H9 (cell line): ENCODE data around the gene MPV17L2. TPM values are rescaled to one million over a fixed set of nuclear protein-coding genes. Genes with fewer than 3 reads are reported as not detected.

Experiments
- DNase-seq: peaks from one replicate; pipeline ENCODE4 v3.0.0-alpha.2; 2017
- H2AFZ ChIP-seq: one replicate; pipeline ENCODE4 v1.6.1; 2013; ENCODE audit warnings: mild to moderate bottlenecking, low read length, control low read depth, moderate library complexity
- H2AK5ac ChIP-seq: 2 replicates; pipeline ENCODE4 v1.6.1; 2013; ENCODE audit warnings: low read length, control low read depth, mixed read lengths; ENCODE audit not compliant: insufficient read length
- H2BK120ac ChIP-seq: one replicate; pipeline ENCODE4 v1.6.1; 2013; ENCODE audit warnings: low read depth, mild to moderate bottlenecking, low read length, control low read depth, inconsistent platforms; ENCODE audit not compliant: poor library complexity, severe bottlenecking
- H2BK12ac ChIP-seq: 2 replicates; pipeline ENCODE4 v1.6.1; 2013; ENCODE audit warnings: low read length, control low read depth, mixed read lengths, low read depth; ENCODE audit not compliant: insufficient read length
- H2BK15ac ChIP-seq: 2 replicates; pipeline ENCODE4 v1.6.1; 2013; ENCODE audit warnings: low read depth, low read length, control low read depth
- H2BK20ac ChIP-seq: one replicate; pipeline ENCODE4 v1.6.1; 2013; ENCODE audit warnings: low read depth, mild to moderate bottlenecking, low read length, control low read depth, inconsistent platforms; ENCODE audit not compliant: poor library complexity, severe bottlenecking
- H2BK5ac ChIP-seq: 2 replicates; pipeline ENCODE4 v1.6.1; 2013; ENCODE audit warnings: low read length, control low read depth, mixed read lengths; ENCODE audit not compliant: insufficient read length
- H3K14ac ChIP-seq: 2 replicates; pipeline ENCODE4 v1.6.1; 2013; ENCODE audit warnings: low read length, control low read depth; ENCODE audit not compliant: insufficient read depth
- H3K18ac ChIP-seq: 2 replicates; pipeline ENCODE4 v1.6.1; 2013; ENCODE audit warnings: low read depth, mild to moderate bottlenecking, mixed read lengths, low read length, control low read depth; ENCODE audit not compliant: insufficient read length
- H3K23ac ChIP-seq: 2 replicates; pipeline ENCODE4 v1.6.1; 2013; ENCODE audit warnings: low read length, control low read depth, mixed read lengths, low read depth; ENCODE audit not compliant: insufficient read length
- H3K23me2 ChIP-seq: 2 replicates; pipeline ENCODE4 v1.6.1; 2013; ENCODE audit warnings: low read depth, mild to moderate bottlenecking, mixed read lengths, low read length, control low read depth; ENCODE audit not compliant: insufficient read length, poor library complexity, severe bottlenecking
- H3K27ac ChIP-seq: 2 replicates; pipeline ENCODE4 v1.5.1; 2013; ENCODE audit warnings: low read length, control low read depth, mixed read lengths, low read depth; ENCODE audit not compliant: insufficient read length
- H3K27me3 ChIP-seq: 2 replicates; pipeline ENCODE4 v1.6.1; 2013; ENCODE audit warnings: low read length, control low read depth, inconsistent platforms; ENCODE audit not compliant: insufficient read depth
- H3K4ac ChIP-seq: 2 replicates; pipeline ENCODE4 v1.6.1; 2013; ENCODE audit warnings: low read depth, mild to moderate bottlenecking, control low read depth, inconsistent platforms, low read length, moderate library complexity
- H3K4me1 ChIP-seq: 2 replicates; pipeline ENCODE4 v1.6.1; 2013; ENCODE audit warnings: low read length, control low read depth, inconsistent platforms; ENCODE audit not compliant: insufficient read depth
- H3K4me2 ChIP-seq: 2 replicates; pipeline ENCODE4 v1.6.1; 2013; ENCODE audit warnings: low read length, control low read depth, mixed read lengths; ENCODE audit not compliant: insufficient read length, insufficient read depth
- H3K56ac ChIP-seq: 2 replicates; pipeline ENCODE4 v1.6.1; 2013; ENCODE audit warnings: low read depth, mild to moderate bottlenecking, mixed read lengths, low read length, control low read depth; ENCODE audit not compliant: insufficient read length
- H3K79me1 ChIP-seq: 2 replicates; pipeline ENCODE4 v1.6.1; 2013; ENCODE audit warnings: low read depth, mild to moderate bottlenecking, moderate library complexity, low read length, control low read depth, inconsistent platforms; ENCODE audit not compliant: insufficient read depth, poor library complexity, severe bottlenecking
- H3K79me2 ChIP-seq: 2 replicates; pipeline ENCODE4 v1.6.1; 2013; ENCODE audit warnings: low read length, control low read depth, inconsistent platforms; ENCODE audit not compliant: insufficient read depth
- H3K9ac ChIP-seq: 2 replicates; pipeline ENCODE4 v1.6.1; 2013; ENCODE audit warnings: low read length, control low read depth, mixed read lengths; ENCODE audit not compliant: insufficient read length; ENCODE audit errors: extremely low read depth
- H3K9me3 ChIP-seq: one replicate; pipeline ENCODE4 v1.6.1; 2013; ENCODE audit warnings: low read depth, low read length, inconsistent platforms; ENCODE audit not compliant: control insufficient read depth
- H3T11ph ChIP-seq: one replicate; pipeline ENCODE4 v1.6.1; 2013; ENCODE audit warnings: mild to moderate bottlenecking, low read length, control low read depth, inconsistent platforms
- H4K20me1 ChIP-seq: one replicate; pipeline ENCODE4 v1.6.1; 2013; ENCODE audit not compliant: control insufficient read depth, insufficient read length, insufficient read depth
- H4K5ac ChIP-seq: 2 replicates; pipeline ENCODE4 v1.6.1; 2013; ENCODE audit warnings: low read depth, mild to moderate bottlenecking, mixed read lengths, low read length, control low read depth; ENCODE audit not compliant: insufficient read length
- H4K8ac ChIP-seq: replicated peaks from 2 replicates; pipeline ENCODE4 v1.6.1; 2013; ENCODE audit warnings: low read length, control low read depth, mixed read lengths, low read depth; ENCODE audit not compliant: insufficient read length
- H4K91ac ChIP-seq: 2 replicates; pipeline ENCODE4 v1.6.1; 2013; ENCODE audit warnings: low read depth, mild to moderate bottlenecking, moderate library complexity, mixed read lengths, low read length, control low read depth; ENCODE audit not compliant: insufficient read length
- H3K27ac Mint-ChIP-seq, 3 experiments: 2 replicates in 2 of 3; 3 replicates in 1 of 3; pipeline ENCODE4 v1.8.0; 2020 to 2021; ENCODE audit warnings: mixed read lengths in 3 of 3, mild to moderate bottlenecking in 1 of 3, moderate library complexity in 1 of 3
- H3K27me3 Mint-ChIP-seq: 2 replicates; pipeline ENCODE4 v1.8.0; 2021; ENCODE audit warnings: low read depth, mild to moderate bottlenecking, moderate library complexity, mixed read lengths
- H3K36me3 Mint-ChIP-seq, 3 experiments: 2 replicates in 2 of 3; 3 replicates in 1 of 3; pipeline ENCODE4 v1.8.0; 2020 to 2021; ENCODE audit warnings: low read depth in 3 of 3, mixed read lengths in 3 of 3; ENCODE audit not compliant: insufficient read depth in 1 of 3
- H3K4me1 Mint-ChIP-seq, 2 experiments: 2 replicates each; pipeline ENCODE4 v1.8.0; 2020; ENCODE audit warnings: mixed read lengths in 2 of 2
- H3K4me3 Mint-ChIP-seq, 2 experiments: 2 replicates in 1 of 2; 3 replicates in 1 of 2; pipeline ENCODE4 v1.8.0; 2020 to 2021; ENCODE audit warnings: mild to moderate bottlenecking in 2 of 2, mixed read lengths in 2 of 2, moderate library complexity in 1 of 2
- H3K9me3 Mint-ChIP-seq, 2 experiments: 2 replicates in 1 of 2; 3 replicates in 1 of 2; pipeline ENCODE4 v1.8.0; 2020; ENCODE audit warnings: mild to moderate bottlenecking in 2 of 2, mixed read lengths in 2 of 2, moderate library complexity in 1 of 2
- CTCF ChIP-seq: fragments of 200-600 bp; sonication (generic); conservative IDR thresholded peaks from 3 replicates; pipeline ENCODE4 v1.8.0; 2021; ENCODE audit warnings: antibody characterized with exemption, mild to moderate bottlenecking
- WGBS: extraction: QIAGEN DNeasy Blood & Tissue Kit; methylation state at CpG from one replicate; pipeline ENCODE4 v1.1.7; 2013; ENCODE audit warnings: missing lambda C conversion rate, low lambda C conversion rate, mixed read lengths; ENCODE audit not compliant: insufficient read length; ENCODE audit errors: extremely low coverage; 5-methylcytosine and 5-hydroxymethylcytosine counted together
- total RNA-seq: library from RNA; stranded (reverse); gene quantifications from 2 replicates; pipeline ENCODE4 v1.2.1, GENCODE V29; 2021

The MPV17L2 gene
- total RNA-seq, 1 experiment from 2014 or later, result 26.4 TPM

- H4K91ac ChIP-seq, result no peak overlapping the region
- no peaks in the 10 kb centered on the region for H3K9me3 ChIP-seq
- no peak overlapping the region for H4K8ac ChIP-seq
- no peak overlapping the region for H4K5ac ChIP-seq
- H3K9ac ChIP-seq, result no peak overlapping the region
- H3K27me3 ChIP-seq, result no peaks in the 10 kb centered on the region
- H3K27ac ChIP-seq, result no peak overlapping the region
- no peak for TF ChIP-seq CTCF
- H2AFZ ChIP-seq, result no peak overlapping the region
- peaks cover 8% of the 10 kb centered on the region for H3K23me2 ChIP-seq
- peaks cover 4% of the 10 kb centered on the region for H4K20me1 ChIP-seq
- H3K14ac ChIP-seq, result no peak overlapping the region
- no peak overlapping the region for H3K56ac ChIP-seq
- Mint-ChIP-seq H3K4me1 (peaks cover 10 to 22% of the 10 kb centered on the region in 2 experiments), H3K27me3 (no peaks in the 10 kb centered on the region; the same call in 1 of the 2 replicates), H3K27ac (no peak overlapping the region), H3K9me3 (no peaks in the 10 kb centered on the region), H3K36me3 (peaks cover 10 to 18% (median 16%) of the 10 kb centered on the region in 3 experiments; a peak in 5 of 7 replicates), H3K4me3 (no peak overlapping the region)
- no peak overlapping the region for H3K18ac ChIP-seq
- WGBS, result no CpG with 5 or more reads among the region's 18 CpGs
- no peak overlapping the region for H2BK120ac ChIP-seq
- no peak for DNase-seq
- no peaks in the 10 kb centered on the region for H3K79me2 ChIP-seq
- H3K23ac ChIP-seq, result no peak overlapping the region
- no peak overlapping the region for H3K4ac ChIP-seq
- no peak overlapping the region for H3T11ph ChIP-seq
- no peak overlapping the region for H2AK5ac ChIP-seq
- no peak overlapping the region for H2BK5ac ChIP-seq
- no peak overlapping the region for H3K4me2 ChIP-seq
- H2BK15ac ChIP-seq, result no peak overlapping the region
- H2BK20ac ChIP-seq, result no peak overlapping the region
- H3K4me1 ChIP-seq, result no peaks in the 10 kb centered on the region
- no peaks in the 10 kb centered on the region for H3K79me1 ChIP-seq
- no peak overlapping the region for H2BK12ac ChIP-seq
Measured at GRCh38 chr19:18150776-18151624, 42.0 kb upstream of the MPV17L2 start.
